HG03097 (cell line): Measurements from ENCODE around the gene ZNF473.
A peak's percentile ranks its signal among the peaks of the same experiment; 100 is the strongest.

Experiments used
- ATAC-seq: cut with Tn5 transposase; IDR thresholded peaks from one replicate; pipeline ENCODE4 v1.9.1; 2021; ENCODE audit not compliant: unreplicated experiment, low FRiP score

The ZNF473 gene

GRCh38 chr19:50025794-50026549 is at the start of gene ZNF473:
Gene ZNF473 (plus strand): TSS chr19:50026005. CDS start chr19:50031083, 5,078 bp downstream.
- ATAC-seq, result peak; percentile 63

- ATAC-seq, result no peak
These were observed 49.3 kb upstream of the ZNF473 start for GRCh38 chr19:49976496-49976895.

GRCh38 chr19:49977076-49977475 is 48.7 kb upstream of the ZNF473 start:
- no peak for ATAC-seq

- ATAC-seq, result no peak
These were observed 47.9 kb upstream of the ZNF473 start for GRCh38 chr19:49977881-49978280.

- ATAC-seq, result no peak
These were observed 47.5 kb upstream of the ZNF473 start for GRCh38 chr19:49978324-49978723.

- no peak for ATAC-seq
These were observed 43.9 kb upstream of the ZNF473 start for GRCh38 chr19:49981603-49982593.

- ATAC-seq, result no peak
These were observed 42.1 kb upstream of the ZNF473 start for GRCh38 chr19:49983645-49984229.

- no peak for ATAC-seq
These were observed 41.3 kb upstream of the ZNF473 start for GRCh38 chr19:49984491-49984890.

GRCh38 chr19:49985871-49986270 is 39.9 kb upstream of the ZNF473 start:
- no peak for ATAC-seq

- no peak for ATAC-seq
These were observed 39.5 kb upstream of the ZNF473 start for GRCh38 chr19:49986354-49986753.

- ATAC-seq, result no peak
These were observed 38.6 kb upstream of the ZNF473 start for GRCh38 chr19:49987159-49987698.

GRCh38 chr19:49988007-49988406 is 37.8 kb upstream of the ZNF473 start:
- no peak for ATAC-seq

- no peak for ATAC-seq
These were observed 37.4 kb upstream of the ZNF473 start for GRCh38 chr19:49988433-49988832.

- ATAC-seq, result no peak
These were observed 28.1 kb upstream of the ZNF473 start for GRCh38 chr19:49997709-49998108.

GRCh38 chr19:49999371-50000010 is 26.3 kb upstream of the ZNF473 start:
- no peak for ATAC-seq

- ATAC-seq, result no peak
These were observed 25.6 kb upstream of the ZNF473 start for GRCh38 chr19:50000038-50000840.

GRCh38 chr19:50000841-50001557 is 24.8 kb upstream of the ZNF473 start:
- ATAC-seq, result no peak

GRCh38 chr19:50001775-50002174 is 24.0 kb upstream of the ZNF473 start:
- no peak for ATAC-seq

GRCh38 chr19:50002386-50002960 is 23.3 kb upstream of the ZNF473 start:
- no peak for ATAC-seq
